Raji (cell line): Measurements from ENCODE around the gene KCNAB2.

Experiments used
- POLR2A ChIP-seq: IDR thresholded peaks from 2 replicates; pipeline ENCODE4 v1.6.1; 2011; ENCODE audit warnings: low read depth, low read length, control low read depth; ENCODE audit not compliant: insufficient read depth

Gene KCNAB2

GRCh38 chr1:6038603-6039002, 7.1 kb upstream of the KCNAB2 start:
- no peak for TF ChIP-seq POLR2A

DNA sequence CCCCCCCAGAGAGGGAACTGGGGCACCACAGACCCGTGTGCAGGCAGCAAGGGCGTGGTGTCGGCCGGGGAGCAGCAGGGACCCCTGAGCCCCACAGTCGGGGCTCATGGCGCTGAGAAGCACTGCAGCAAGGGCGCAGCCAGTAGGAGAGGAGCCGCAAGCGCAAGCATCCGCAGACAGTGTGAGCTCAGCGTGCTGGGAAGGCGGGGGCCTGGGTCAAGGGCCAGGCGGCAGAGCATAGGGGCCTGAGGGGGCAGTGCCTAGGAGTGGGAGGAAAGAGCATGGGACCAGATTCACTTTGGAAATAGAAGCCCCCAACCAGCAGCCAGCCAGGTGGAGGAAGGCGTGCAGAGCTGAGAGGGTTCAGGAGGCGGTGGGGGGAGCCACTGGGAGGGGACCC, 6.7 kb upstream of the KCNAB2 start:
- no peak for TF ChIP-seq POLR2A

GRCh38 chr1:6040444-6040843, 5.2 kb upstream of the KCNAB2 start:
- no peak for TF ChIP-seq POLR2A

- no peak for TF ChIP-seq POLR2A
These were observed 4.8 kb upstream of the KCNAB2 start for GRCh38 chr1:6040861-6041415.

DNA sequence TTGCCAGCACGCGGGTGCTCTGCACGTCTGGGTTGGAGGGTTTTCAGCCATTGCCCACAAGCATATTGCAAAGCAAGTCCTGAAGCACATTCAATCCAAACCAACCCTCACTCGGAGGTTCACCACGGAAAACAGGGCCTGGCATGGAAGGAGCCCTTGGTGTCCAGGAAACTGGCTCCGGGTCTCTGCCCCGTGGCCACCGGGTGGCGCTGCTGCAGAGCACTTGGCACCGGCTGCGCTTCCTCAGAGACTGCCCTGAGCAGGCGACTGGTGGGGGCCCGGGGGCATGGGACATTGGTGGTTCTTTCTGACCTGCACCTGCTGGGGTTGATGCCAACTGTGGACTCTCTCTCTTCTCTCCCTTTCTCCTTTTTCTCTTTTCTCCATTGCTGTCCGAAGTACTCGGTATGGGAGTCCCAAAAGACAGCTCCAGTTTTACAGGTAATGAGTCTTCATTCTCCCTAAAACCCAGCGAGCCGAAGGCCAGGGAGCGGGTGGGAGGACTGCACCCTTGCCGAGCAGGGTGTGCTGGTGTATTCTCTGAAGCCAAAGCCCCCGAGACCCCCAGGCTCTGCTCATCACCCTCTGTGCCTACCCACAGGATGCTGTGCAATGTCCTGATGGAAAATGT, 4.1 kb upstream of the KCNAB2 start:
- TF ChIP-seq POLR2A: no peak

DNA sequence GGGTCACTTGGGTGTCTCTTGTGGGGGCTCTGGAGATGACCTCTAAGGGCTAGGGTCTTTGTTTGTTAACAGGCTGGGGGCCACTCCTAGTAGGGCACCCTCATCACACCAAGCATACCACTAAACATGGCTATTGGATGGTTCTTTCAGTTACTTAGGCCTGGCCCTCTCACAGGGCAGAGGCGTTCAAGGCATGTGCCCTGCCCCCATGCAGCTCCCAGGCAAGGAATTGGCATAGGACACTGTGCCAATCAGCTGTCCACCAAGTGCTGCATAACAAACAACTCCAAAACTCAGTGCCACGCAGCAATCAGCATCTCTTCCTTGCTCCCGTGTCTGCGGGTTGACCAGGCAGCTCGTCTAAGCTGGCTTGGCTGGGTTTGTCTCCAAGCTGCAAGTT, 2.1 kb upstream of the KCNAB2 start:
- TF ChIP-seq POLR2A: no peak

DNA sequence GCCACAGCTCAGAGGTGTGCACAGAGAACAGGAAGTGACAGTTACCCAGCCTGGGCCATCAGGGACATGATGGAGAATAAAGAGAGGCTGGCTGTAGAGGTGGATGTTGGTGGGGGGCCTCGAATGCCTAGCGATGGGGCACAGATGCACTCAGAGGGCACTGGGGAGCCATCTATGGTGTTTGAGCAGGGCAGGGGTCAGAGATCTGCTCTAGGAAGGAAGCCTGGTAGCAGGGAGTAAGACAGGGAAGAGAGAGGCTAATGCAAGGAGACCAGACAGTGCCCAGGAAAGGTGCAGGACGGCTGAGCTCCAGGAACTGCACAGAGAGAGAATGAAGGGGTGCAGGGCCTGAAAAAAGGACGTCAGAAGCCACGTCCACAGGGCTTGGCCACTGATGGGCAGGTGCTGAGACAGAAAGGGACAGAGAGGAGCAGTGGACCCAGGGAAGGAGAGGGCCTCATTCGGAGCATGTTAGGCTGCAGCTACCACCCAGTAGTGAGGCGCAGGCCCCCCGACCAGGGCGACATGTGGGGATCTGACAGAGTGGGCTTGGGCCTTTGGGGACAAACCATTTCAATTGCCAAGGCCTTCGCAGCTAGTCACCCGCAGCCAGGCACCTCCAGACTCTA, 1.1 kb upstream of the KCNAB2 start:
- no peak for TF ChIP-seq POLR2A

DNA sequence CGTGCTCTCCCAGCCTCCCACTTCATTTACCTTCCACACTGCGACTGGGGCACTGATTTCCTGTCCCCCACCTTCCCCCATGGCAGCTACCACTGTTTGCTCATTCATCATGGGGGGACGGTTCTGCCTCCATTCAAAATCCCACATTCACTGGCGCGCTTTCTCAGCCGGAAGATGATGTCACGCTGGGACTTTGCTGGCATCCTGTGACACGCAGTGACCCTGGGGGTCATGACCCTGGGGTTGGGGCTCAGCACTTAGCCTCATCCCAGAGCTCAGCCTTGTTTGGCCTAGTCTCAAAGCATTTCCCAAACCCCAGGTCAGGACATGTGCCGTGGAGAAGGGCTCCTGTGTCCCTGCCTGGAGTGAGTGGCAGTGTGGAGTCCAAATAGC, 582 bp upstream of the KCNAB2 start:
- no peak for TF ChIP-seq POLR2A

GRCh38 chr1:6046279-6046678, 591 bp downstream of the KCNAB2 start:
- TF ChIP-seq POLR2A: no peak

- TF ChIP-seq POLR2A: no peak
These were observed 2.6 kb downstream of the KCNAB2 start for GRCh38 chr1:6048179-6048867.

DNA sequence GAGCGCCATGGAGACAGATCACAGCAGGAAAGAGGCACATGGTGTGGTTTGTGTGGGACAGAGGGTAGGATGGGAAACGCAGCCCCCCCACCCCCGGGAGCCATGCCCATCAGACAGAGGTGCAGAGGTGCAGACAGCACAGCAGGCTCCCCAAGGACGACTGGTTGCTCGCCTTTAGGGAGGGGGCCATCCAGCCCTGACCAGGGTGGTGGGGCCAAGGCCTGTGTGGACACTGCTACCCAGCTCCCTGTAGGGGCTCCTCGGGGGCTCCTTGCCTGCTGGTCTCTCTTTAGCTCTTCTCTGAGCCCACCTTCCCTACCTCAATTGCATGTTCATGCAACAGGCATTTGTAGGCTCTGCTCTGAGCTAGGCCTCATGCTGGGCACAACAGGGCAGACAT, 3.7 kb downstream of the KCNAB2 start:
- no peak for TF ChIP-seq POLR2A

DNA sequence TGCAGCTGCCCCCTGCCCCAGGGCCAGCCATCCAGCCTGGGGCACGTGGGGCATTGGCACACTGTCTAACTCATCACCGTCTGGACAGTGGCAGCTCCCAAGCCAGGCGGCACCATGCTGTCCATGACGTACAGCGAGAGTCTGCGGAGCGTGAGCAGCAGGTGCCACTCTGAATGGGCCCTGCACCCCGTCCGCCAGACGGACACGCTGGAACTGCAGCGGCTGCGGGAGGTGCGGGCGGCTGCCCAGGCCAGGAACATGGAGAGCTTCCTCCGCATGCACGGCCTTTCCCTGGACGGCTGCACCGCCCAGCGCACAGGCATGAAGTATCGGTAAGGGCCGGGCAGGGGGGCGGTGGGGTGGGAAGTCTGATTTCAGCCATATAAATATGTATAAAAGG, 5.7 kb downstream of the KCNAB2 start:
- no peak for TF ChIP-seq POLR2A

GRCh38 chr1:6052543-6053205, 7.0 kb downstream of the KCNAB2 start:
- TF ChIP-seq POLR2A: no peak

DNA sequence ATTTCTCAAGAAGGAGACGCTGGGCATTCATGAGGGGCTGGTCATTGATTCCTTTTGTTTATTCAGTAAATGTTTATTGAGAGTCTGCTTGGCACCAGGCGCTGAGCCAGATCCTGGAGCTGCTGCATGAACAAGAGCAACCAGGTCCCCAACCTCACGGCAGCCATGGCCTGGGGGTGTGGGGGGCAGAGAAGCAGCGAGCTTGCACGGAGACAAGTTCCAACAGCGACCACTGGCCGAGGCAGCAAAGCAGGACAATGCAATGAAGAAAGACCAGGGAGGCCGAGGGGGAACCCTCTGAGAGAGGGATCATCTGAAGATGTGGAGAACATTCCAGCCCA, 7.5 kb downstream of the KCNAB2 start:
- TF ChIP-seq POLR2A: no peak

DNA sequence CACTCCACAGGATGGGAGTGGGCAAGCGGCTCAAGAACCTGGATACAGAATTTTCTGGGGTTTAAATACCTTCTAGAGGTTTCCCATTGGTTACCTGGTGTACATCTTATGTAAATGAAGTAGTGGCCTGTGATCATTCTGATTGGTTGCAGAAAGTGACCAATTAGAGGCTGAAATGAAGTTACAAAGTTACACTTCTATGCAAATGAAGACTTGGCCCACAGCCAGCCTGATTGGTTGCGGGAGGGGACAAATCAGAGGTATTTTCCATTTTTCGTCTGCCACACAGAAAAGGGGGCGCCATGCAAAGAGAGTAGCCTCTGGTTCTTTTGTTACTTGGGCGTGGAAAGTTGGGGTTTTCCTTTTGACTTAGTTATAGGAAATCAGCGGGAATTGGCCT, 8.9 kb downstream of the KCNAB2 start:
- no peak for TF ChIP-seq POLR2A

DNA sequence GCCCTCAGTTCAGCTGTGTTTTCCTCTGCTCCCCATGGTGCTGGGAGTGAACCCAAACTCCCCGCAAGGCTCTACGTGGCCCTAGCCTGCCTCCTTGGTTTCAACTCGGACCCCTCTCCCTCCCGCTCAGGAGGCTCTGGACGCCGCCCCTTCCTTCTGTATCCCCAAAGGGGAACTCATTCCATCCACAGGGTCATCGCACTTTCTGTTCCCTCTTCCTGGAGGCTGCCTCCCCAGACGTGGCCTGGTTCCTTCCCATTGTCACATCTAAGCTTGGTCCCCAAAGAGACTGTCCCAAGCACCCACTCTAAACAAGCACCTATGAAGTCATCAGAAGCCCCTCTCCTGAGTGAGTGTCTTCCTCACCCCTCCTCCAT, 10.9 kb downstream of the KCNAB2 start:
- TF ChIP-seq POLR2A: no peak

GRCh38 chr1:6057170-6057845, 11.6 kb downstream of the KCNAB2 start:
- no peak for TF ChIP-seq POLR2A
